T-helper 17 cell (primary cell): ENCODE results near the gene AIM2. TPM values are rescaled to one million over a fixed set of nuclear protein-coding genes. Genes with fewer than 3 reads are reported as not detected.
"Not testable (repeated sequence)": the region's sequence is repeated elsewhere in the genome, so short reads cannot be mapped to it uniquely, and the experiment has no call there.

Source experiments
- ATAC-seq: fragments of 150-1000 bp; cut with Tn5 transposase; 2 replicates; pipeline ENCODE4 v1.10.0; 2021; ENCODE audit warnings: mild to moderate bottlenecking, moderate library complexity
- DNase-seq, 3 donors: peaks; one replicate each; pipeline versions ENCODE4 v3.0.0 to v3.0.0-alpha.2; 2020 to 2021
- H3K9me3 ChIP-seq: one replicate; pipeline ENCODE4 v1.7.0; 2013; ENCODE audit warnings: low read length, mild to moderate bottlenecking; ENCODE audit not compliant: control insufficient read depth, poor library complexity, severe bottlenecking
- H3K27ac Mint-ChIP-seq: one replicate; pipeline ENCODE4 v1.8.0; 2022; ENCODE audit warnings: mild to moderate bottlenecking, moderate library complexity, mixed read lengths
- H3K27me3 Mint-ChIP-seq: one replicate; pipeline ENCODE4 v1.8.0; 2022; ENCODE audit warnings: mixed read lengths
- H3K36me3 Mint-ChIP-seq: one replicate; pipeline ENCODE4 v1.8.0; 2022; ENCODE audit warnings: low read depth, mixed read lengths
- H3K4me1 Mint-ChIP-seq: one replicate; pipeline ENCODE4 v1.8.0; 2022; ENCODE audit warnings: mild to moderate bottlenecking, mixed read lengths
- H3K4me3 Mint-ChIP-seq: one replicate; pipeline ENCODE4 v1.8.0; 2022; ENCODE audit warnings: mild to moderate bottlenecking, moderate library complexity, mixed read lengths
- total RNA-seq, 4 donors: library from RNA in 2 of 4; stranded (reverse) in 2 of 4; gene quantifications; one replicate each; pipeline ENCODE4 v1.2.3 and lab custom pipeline; 2022 to 2026

The AIM2 gene
- total RNA-seq, 2 donors from 2014 or later: 3.4 to 6.0 TPM

GRCh38 chr1:159026841-159027240 lies 49.7 kb downstream of the AIM2 start:
- Mint-ChIP-seq H3K27ac (peak overlapping the region; percentile 79), H3K4me1 (peaks cover 50% of the 10 kb centered on the region), H3K4me3 (peak overlapping the region; percentile 74), H3K36me3 (peaks cover 24% of the 10 kb centered on the region)
- not testable (repeated sequence) for ATAC-seq, DNase-seq, H3K9me3 ChIP-seq, H3K27me3 Mint-ChIP-seq

GRCh38 chr1:159025043-159025442 lies 51.5 kb downstream of the AIM2 start:
- DNase-seq (no peak), ATAC-seq (no peak)
- H3K27me3 Mint-ChIP-seq: no peaks in the 10 kb centered on the region
- no peaks in the 10 kb centered on the region for H3K9me3 ChIP-seq
- H3K27ac Mint-ChIP-seq: no peak overlapping the region
- peaks cover 25% of the 10 kb centered on the region for H3K36me3 Mint-ChIP-seq
- H3K4me1 Mint-ChIP-seq: peaks cover 52% of the 10 kb centered on the region
- H3K4me3 Mint-ChIP-seq: peak overlapping the region; percentile 9

DNA sequence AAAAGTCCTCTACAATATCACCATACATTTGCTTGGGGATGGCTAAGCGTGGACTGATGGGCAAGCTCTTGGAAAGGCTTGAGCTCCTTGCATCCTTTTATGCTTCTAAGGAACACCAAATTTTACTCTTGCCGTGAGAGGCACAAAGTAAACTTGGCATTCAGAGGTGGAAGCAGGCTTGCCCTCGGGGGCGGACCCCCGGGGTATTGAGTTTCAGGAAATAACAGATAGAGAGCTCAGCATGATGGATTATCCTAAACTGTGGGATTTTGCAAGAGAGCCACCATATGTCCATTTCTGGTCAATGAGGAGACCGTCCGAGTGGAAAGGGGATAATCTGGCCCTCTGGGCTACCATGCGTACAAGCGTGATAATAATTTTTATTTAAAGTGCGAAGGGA lies 52.8 kb downstream of the AIM2 start:
- Mint-ChIP-seq H3K27me3 (no peaks in the 10 kb centered on the region), H3K36me3 (peaks cover 23% of the 10 kb centered on the region)

GRCh38 chr1:159015440-159015909 lies 61.1 kb downstream of the AIM2 start:
- H3K4me1 Mint-ChIP-seq: peaks cover 59% of the 10 kb centered on the region
- H3K27ac Mint-ChIP-seq: peak overlapping the region; percentile 99
- no peaks in the 10 kb centered on the region for H3K9me3 ChIP-seq
- DNase-seq (peak; percentile 22 to 50 (median 36)), ATAC-seq (peak; percentile 94)
- H3K4me3 Mint-ChIP-seq: peak overlapping the region; percentile 97
- peaks cover 22% of the 10 kb centered on the region for H3K36me3 Mint-ChIP-seq
- no peaks in the 10 kb centered on the region for H3K27me3 Mint-ChIP-seq

More for the DNA sequence above, 52.8 kb downstream of the AIM2 start:
- DNase-seq: no peak
- ATAC-seq: no peak
- no peak overlapping the region for H3K4me3 Mint-ChIP-seq
- H3K9me3 ChIP-seq: no peaks in the 10 kb centered on the region
- peaks cover 60% of the 10 kb centered on the region for H3K4me1 Mint-ChIP-seq
- peak overlapping the region; percentile 24 for H3K27ac Mint-ChIP-seq

- no peak for DNase-seq
- Mint-ChIP-seq H3K4me1 (peaks cover 57% of the 10 kb centered on the region), H3K36me3 (peaks cover 26% of the 10 kb centered on the region), H3K27me3 (no peaks in the 10 kb centered on the region), H3K4me3 (peak overlapping the region; percentile 97), H3K27ac (peak overlapping the region; percentile 99)
- ATAC-seq: no peak
- H3K9me3 ChIP-seq: no peaks in the 10 kb centered on the region
Measured at GRCh38 chr1:159014851-159015250, 61.7 kb downstream of the AIM2 start.

DNA sequence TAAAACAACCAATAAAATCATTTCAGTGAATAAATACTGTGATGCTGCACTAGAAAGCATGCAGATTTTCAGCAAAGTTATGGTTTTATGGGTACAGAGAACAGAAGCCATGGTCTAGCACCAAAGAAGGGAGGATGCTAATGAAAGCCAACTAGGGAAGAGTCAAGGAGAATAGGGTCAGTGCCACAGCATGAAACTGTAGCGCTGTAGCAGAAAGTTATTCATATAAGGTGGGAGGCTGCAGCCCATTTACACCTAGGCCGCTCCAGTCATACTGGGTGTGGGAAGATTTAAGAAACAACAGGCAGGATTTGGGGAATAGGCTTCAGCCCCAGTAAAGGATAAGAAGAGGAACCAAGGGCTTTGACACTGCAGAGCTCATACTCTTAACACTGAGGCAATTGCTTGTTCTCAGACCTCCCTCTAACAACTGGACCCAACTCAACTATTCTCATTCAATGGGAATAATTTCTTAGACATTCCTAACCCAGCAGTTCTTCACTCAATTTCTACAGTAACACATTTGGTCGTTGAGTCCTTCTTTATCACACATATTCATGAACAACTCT lies 62.5 kb downstream of the AIM2 start:
- Mint-ChIP-seq H3K27ac (peak overlapping the region; percentile 99), H3K4me1 (peaks cover 53% of the 10 kb centered on the region), H3K36me3 (peaks cover 26% of the 10 kb centered on the region), H3K27me3 (no peaks in the 10 kb centered on the region), H3K4me3 (peak overlapping the region; percentile 97)
- ATAC-seq: no peak
- DNase-seq: no peak
- H3K9me3 ChIP-seq: no peaks in the 10 kb centered on the region

DNA sequence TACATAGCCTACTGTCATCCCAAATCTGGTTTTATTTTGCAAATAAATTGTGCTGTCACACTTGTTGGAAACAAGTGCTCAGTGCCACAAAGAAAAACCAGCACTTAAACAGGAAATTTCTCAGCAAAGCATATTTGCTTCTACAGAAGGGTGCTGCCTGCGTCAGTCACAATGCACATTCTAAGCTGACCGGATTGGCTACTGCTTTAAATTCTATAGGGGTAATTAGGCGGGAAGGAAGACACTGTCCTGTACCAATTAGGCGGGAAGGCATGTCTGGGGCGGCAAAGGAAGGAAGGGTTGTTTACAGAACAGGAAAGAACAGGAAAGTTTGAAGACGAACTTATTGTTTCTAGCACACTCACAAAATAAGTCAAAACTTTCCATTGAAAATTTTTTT lies 64.1 kb downstream of the AIM2 start:
- Mint-ChIP-seq H3K4me1 (peaks cover 55% of the 10 kb centered on the region), H3K27ac (peak overlapping the region; percentile 99), H3K36me3 (peaks cover 21% of the 10 kb centered on the region), H3K27me3 (no peaks in the 10 kb centered on the region), H3K4me3 (peak overlapping the region; percentile 97)
- H3K9me3 ChIP-seq: no peaks in the 10 kb centered on the region
- no peak for DNase-seq
- ATAC-seq: peak; percentile 50

Other genes starting within 250 kb of the AIM2 start
- gene MNDA, start 245.4 kb downstream of the AIM2 start, total RNA-seq: 1 to 10 TPM in 1 of 2 donors, under 1 TPM in 1; 0.99 to 5.2 TPM
- 10 to 100 TPM; 42.1 to 48.1 TPM for gene PYHIN1, start 145.2 kb downstream of the AIM2 start, total RNA-seq
- 10 to 100 TPM; 68.0 to 82.8 TPM for gene IFI16, start 66.9 kb downstream of the AIM2 start, total RNA-seq
- not detected for gene CADM3, start 94.8 kb upstream of the AIM2 start, total RNA-seq
- not detected for gene ACKR1, start 128.1 kb upstream of the AIM2 start, total RNA-seq
- 1 to 10 TPM; 4.1 to 5.9 TPM for gene FCER1A, start 225.6 kb upstream of the AIM2 start, total RNA-seq